Endothelial cell of umbilical vein (primary cell): ENCODE measurements around the gene TCERG1L. TPM values are rescaled to one million over a fixed set of nuclear protein-coding genes. Genes with fewer than 3 reads are reported as not detected.

Experiments used
- BruUV-seq: library from RNA; stranded (reverse); fragments of 400-500 nt; replicated peaks from 2 replicates; lab custom pipeline; 2021; lab: Mats Ljungman, UMichigan
- CTCF ChIA-PET: fragments of 300-600, 350-600 bp; sonication (Branson Sonifier 250); formaldehyde crosslinking; loops from one replicate; lab custom pipeline; 2021; ENCODE audit warnings: antibody characterized with exemption, inconsistent platforms; lab: Charles Lee
- POLR2A ChIA-PET: fragments of 300-600, 350-600 bp; sonication (Branson Sonifier 250); formaldehyde crosslinking; loops from one replicate; lab custom pipeline; 2021; ENCODE audit warnings: antibody characterized with exemption, inconsistent platforms; lab: Charles Lee
- DNase-seq: peaks from one replicate; pipeline ENCODE4 v3.0.0-alpha.2; 2011; ENCODE audit warnings: low read depth, low spot score
- FAIRE-seq: peaks from 2 replicates; lab custom pipeline; 2011; peaks lifted over from hg19 to GRCh38; lab: Jason Lieb, UNC
- H2AFZ ChIP-seq: 2 replicates; pipeline ENCODE4 v1.6.0; 2012; ENCODE audit warnings: low read depth, low read length, control low read depth, inconsistent platforms
- H3K27ac ChIP-seq: 2 replicates; pipeline ENCODE4 v1.5.1; 2011; ENCODE audit warnings: low read depth, mild to moderate bottlenecking, control low read depth, low read length, moderate library complexity; ENCODE audit not compliant: insufficient read depth
- H3K27me3 ChIP-seq, 2 experiments: 2 replicates each; pipeline versions ENCODE4 v1.6.0 to v1.6.1; 2011; ENCODE audit warnings: low read length in 2 of 2, mixed read lengths in 1 of 2; ENCODE audit not compliant: control insufficient read depth in 2 of 2, insufficient read depth in 2 of 2
- H3K36me3 ChIP-seq, 2 experiments: 2 replicates in 1 of 2; 3 replicates in 1 of 2; pipeline ENCODE4 v1.5.1; 2011; ENCODE audit warnings: low read length in 2 of 2, mild to moderate bottlenecking in 1 of 2, moderate library complexity in 1 of 2; ENCODE audit not compliant: control insufficient read depth in 2 of 2, insufficient read depth in 2 of 2; ENCODE audit errors: extremely low read depth in 1 of 2
- H3K4me1 ChIP-seq: 3 replicates; pipeline ENCODE4 v1.5.1; 2011; ENCODE audit warnings: mild to moderate bottlenecking, low read length; ENCODE audit not compliant: control insufficient read depth, insufficient read depth; ENCODE audit errors: extremely low read depth
- H3K4me2 ChIP-seq: 2 replicates; pipeline ENCODE4 v1.6.1; 2011; ENCODE audit warnings: low read length, control low read depth, mixed read lengths; ENCODE audit not compliant: insufficient read depth
- H3K4me3 ChIP-seq, 3 experiments: fragments of 200-600 bp in 1 of 3; sonication (generic), shearing (Covaris generic) in 1 of 3; replicated peaks in 1 of 3; 2 replicates each; pipeline ENCODE4 v1.5.1; 2011 to 2016; ENCODE audit warnings: control low read depth in 3 of 3, low read length in 3 of 3, mild to moderate bottlenecking in 2 of 3, inconsistent platforms in 1 of 3, low read depth in 1 of 3, moderate library complexity in 1 of 3; ENCODE audit not compliant: insufficient read depth in 1 of 3
- H3K79me2 ChIP-seq: 2 replicates; pipeline ENCODE4 v1.6.0; 2012; ENCODE audit warnings: low read length, inconsistent platforms; ENCODE audit not compliant: control insufficient read depth, insufficient read depth
- H3K9ac ChIP-seq: replicated peaks from 2 replicates; pipeline ENCODE3; 2011; ENCODE audit warnings: low read length, control low read depth; ENCODE audit not compliant: insufficient read depth; ENCODE audit errors: extremely low read depth
- H3K9me1 ChIP-seq: replicated peaks from 3 replicates; pipeline ENCODE4 v1.6.0; 2011; ENCODE audit warnings: mild to moderate bottlenecking, low read length; ENCODE audit not compliant: control insufficient read depth, insufficient read depth; ENCODE audit errors: extremely low read depth
- H3K9me3 ChIP-seq: replicated peaks from 2 replicates; pipeline ENCODE4 v1.5.1; 2012; ENCODE audit warnings: low read length, inconsistent platforms; ENCODE audit not compliant: control insufficient read depth, insufficient read depth
- H4K20me1 ChIP-seq: replicated peaks from 2 replicates; pipeline ENCODE3; 2011; ENCODE audit warnings: mild to moderate bottlenecking, low read length; ENCODE audit not compliant: control insufficient read depth, insufficient read depth; ENCODE audit errors: extremely low read depth
- CTCF ChIP-seq, 2 donors: IDR thresholded peaks; 1 replicate in 1 of 2; 2 replicates in 1 of 2; pipeline ENCODE4 v1.5.1; 2011; ENCODE audit warnings: low read length in 2 of 2, mild to moderate bottlenecking in 2 of 2, moderate library complexity in 2 of 2, control low read depth in 1 of 2, inconsistent platforms in 1 of 2, low read depth in 1 of 2; ENCODE audit not compliant: insufficient read depth in 1 of 2; ENCODE audit errors: extremely low read depth in 1 of 2
- EZH2 ChIP-seq: IDR thresholded peaks from 2 replicates; pipeline ENCODE4 v1.6.1; 2012; ENCODE audit warnings: borderline replicate concordance, low read depth, mild to moderate bottlenecking, moderate library complexity, low read length, inconsistent platforms; ENCODE audit not compliant: severe bottlenecking
- FOS ChIP-seq: IDR thresholded peaks from 2 replicates; pipeline ENCODE4 v1.6.1; 2011; ENCODE audit warnings: mild to moderate bottlenecking, low read length, moderate library complexity, borderline replicate concordance; ENCODE audit not compliant: insufficient read depth
- GATA2 ChIP-seq: IDR thresholded peaks from 2 replicates; pipeline ENCODE4 v1.7.0; 2011; ENCODE audit warnings: low read depth, mild to moderate bottlenecking, moderate library complexity, mixed read lengths, low read length; ENCODE audit not compliant: insufficient read length, insufficient read depth
- JUN ChIP-seq: IDR thresholded peaks from 2 replicates; pipeline ENCODE4 v1.6.1; 2011; ENCODE audit warnings: borderline replicate concordance, low read depth; ENCODE audit not compliant: insufficient read length, insufficient read depth
- MAX ChIP-seq: IDR thresholded peaks from 2 replicates; pipeline ENCODE4 v1.6.1; 2011; ENCODE audit not compliant: insufficient read depth, insufficient read length
- MYC ChIP-seq: IDR thresholded peaks from one replicate; pipeline ENCODE4 v1.6.1; 2011; ENCODE audit warnings: mild to moderate bottlenecking, low read depth, low read length
- POLR2A ChIP-seq: IDR thresholded peaks from 2 replicates; pipeline ENCODE4 v1.6.1; 2012; ENCODE audit warnings: low read depth, mild to moderate bottlenecking, control low read depth, low read length
- POLR2AphosphoS5 ChIP-seq: IDR thresholded peaks from 2 replicates; pipeline ENCODE4 v1.6.1; 2012; ENCODE audit warnings: low read depth, mild to moderate bottlenecking, control low read depth, low read length, moderate library complexity; ENCODE audit not compliant: insufficient read depth
- dilution Hi-C: fragments of 300-500 bp; cut with MboI; formaldehyde crosslinking; loops from one replicate; pipeline ENCODE4 v1.15.0; 2019; ENCODE audit warnings: low sequenced_read_pairs; ENCODE audit not compliant: extremely low pct_ligation_motif_present
- intact Hi-C: fragments of 100-400 bp; cut with micrococcal nuclease; formaldehyde crosslinking; loops from one replicate; pipeline ENCODE4 v1.10.0; 2022
- polyA plus RNA-seq, 4 experiments: library from polyadenylated mRNA; depleted of rRNA in 3 of 4; stranded (reverse) in 3 of 4; unstranded in 1 of 4; fragments of >200 nt; gene quantifications; 2 replicates each; pipeline versions ENCODE4 v1.2.1 to v1.2.3, GENCODE V29; 2011 to 2012; ENCODE audit warnings: missing spikeins in 1 of 4
- total RNA-seq: library from RNA; stranded (reverse); gene quantifications from 2 replicates; pipeline ENCODE4 v1.2.3, GENCODE V29; 2021

The TCERG1L gene
- total and polyA plus RNA-seq, 2 donors (not counting 3 experiments of a cell fraction or from before 2014, with no cell fraction given) = not detected

GRCh38 chr10:131260031-131260430, 51.5 kb downstream of the TCERG1L start:
- Histone ChIP-seq H3K9ac (no peak overlapping the region), H3K27ac (no peak overlapping the region), H3K27me3 (no peaks in the 10 kb centered on the region), H3K9me1 (no peaks in the 10 kb centered on the region), H3K9me3 (peaks cover 7% of the 10 kb centered on the region), H4K20me1 (no peaks in the 10 kb centered on the region), H3K4me1 (no peaks in the 10 kb centered on the region), H3K4me2 (no peak overlapping the region), H3K79me2 (no peaks in the 10 kb centered on the region), H2AFZ (no peak overlapping the region), H3K4me3 (no peak overlapping the region), H3K36me3 (no peaks in the 10 kb centered on the region)
- FAIRE-seq (no peak), DNase-seq (no peak)
- BruUV-seq = no TSS peak
- POLR2A ChIA-PET = no interaction called here
- TF ChIP-seq FOS = no peak
- no peak for TF ChIP-seq CTCF (IDR thresholded peaks at IDR 0.05; ENCODE audit: extremely low read depth in 1 of 2, insufficient read depth in 1 of 2, low read depth in 1 of 2, low read length in 2 of 2)
- no peak for TF ChIP-seq POLR2A
- TF ChIP-seq GATA2 = no peak
- no peak for TF ChIP-seq MYC
- no peak for TF ChIP-seq JUN
- TF ChIP-seq EZH2 = no peak
- TF ChIP-seq POLR2AphosphoS5 = no peak
- no peak for TF ChIP-seq MAX
- dilution Hi-C loops = no loop called here
- CTCF ChIA-PET = no interaction called here
- intact Hi-C loops = no loop called here
